Measurements from ENCODE around the gene ACOT9. TPM values are rescaled to one million over a fixed set of nuclear protein-coding genes. Genes with fewer than 3 reads are reported as not detected.

ACOT9 gene
- total RNA-seq, 4 donors from 2014 or later = 48.7 to 70.7 (median 57.7) TPM

DNA sequence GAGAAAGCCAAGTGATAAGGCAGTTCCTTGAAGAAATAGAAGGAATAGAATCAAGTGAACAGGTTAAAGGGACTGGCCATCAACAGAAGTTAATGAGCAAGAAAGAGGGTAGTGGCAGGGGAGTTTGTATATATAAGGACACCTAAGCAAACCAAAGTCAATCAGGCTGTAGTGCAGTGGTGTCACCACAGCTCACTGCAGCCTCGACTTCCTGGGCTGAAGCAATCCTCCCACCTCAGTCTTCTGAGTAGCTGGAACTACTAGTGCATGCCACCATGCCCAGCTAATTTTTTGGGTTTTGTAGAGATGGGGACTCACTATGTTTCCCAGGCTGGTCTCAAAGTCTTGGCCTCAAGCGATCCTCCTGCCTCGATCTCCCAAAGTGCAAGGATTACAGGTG is 15.9 kb downstream of the ACOT9 start:
- no peak overlapping the region for H3K27ac ChIP-seq
- H3K36me3 ChIP-seq = peaks cover 0 to 81% of the 10 kb centered on the region in 2 donors
- no peaks in the 10 kb centered on the region for H3K27me3 ChIP-seq
- no peaks in the 10 kb centered on the region for H3K4me1 ChIP-seq
- H3K4me3 ChIP-seq = no peak overlapping the region
- TF ChIP-seq CTCF (IDR thresholded peaks at IDR 0.05) (no peak), EP300 (IDR thresholded peaks at IDR 0.05) (no peak), POLR2AphosphoS5 (IDR thresholded peaks at IDR 0.05) (no peak), POLR2A (IDR thresholded peaks at IDR 0.05) (no peak)
- ATAC-seq = no peak
- 67% methylated on average over 1 of the region's 3 CpGs; no CpG with 5 or more reads in 1 of the 2 donors for WGBS, 2 donors (ENCODE audit: low coverage in 1 of 2)
- no peaks in the 10 kb centered on the region for H3K9me3 ChIP-seq

DNA sequence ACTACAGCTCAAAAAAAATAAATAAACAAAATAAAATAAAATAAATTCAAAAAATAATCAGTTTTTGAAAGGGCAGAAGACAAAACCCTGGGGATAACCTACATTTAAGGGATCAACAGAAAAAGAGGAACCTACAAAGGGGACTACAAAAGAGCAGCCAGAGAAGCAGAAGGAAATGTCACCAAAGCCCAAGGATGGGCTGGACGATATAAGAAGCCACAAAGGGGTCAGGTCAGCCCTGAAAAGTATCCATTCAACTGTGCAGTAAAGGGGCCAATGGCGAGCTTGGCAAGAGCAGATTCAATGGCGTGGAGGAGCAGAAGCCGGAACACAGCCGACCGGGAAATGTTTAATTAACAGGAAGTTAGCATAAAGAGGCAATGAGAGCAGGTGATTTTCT is 16.9 kb downstream of the ACOT9 start:
- Histone ChIP-seq H3K27me3 (no peaks in the 10 kb centered on the region), H3K9me3 (no peaks in the 10 kb centered on the region), H3K27ac (no peak overlapping the region), H3K36me3 (peaks cover 0 to 83% of the 10 kb centered on the region in 2 donors), H3K4me3 (no peak overlapping the region), H3K4me1 (no peaks in the 10 kb centered on the region)
- 72 to 100% methylated on average over 2 to 5 of the region's 6 CpGs for WGBS, 2 donors (ENCODE audit: low coverage in 1 of 2)
- ATAC-seq = no peak
- TF ChIP-seq EP300 (IDR thresholded peaks at IDR 0.05) = no peak

DNA sequence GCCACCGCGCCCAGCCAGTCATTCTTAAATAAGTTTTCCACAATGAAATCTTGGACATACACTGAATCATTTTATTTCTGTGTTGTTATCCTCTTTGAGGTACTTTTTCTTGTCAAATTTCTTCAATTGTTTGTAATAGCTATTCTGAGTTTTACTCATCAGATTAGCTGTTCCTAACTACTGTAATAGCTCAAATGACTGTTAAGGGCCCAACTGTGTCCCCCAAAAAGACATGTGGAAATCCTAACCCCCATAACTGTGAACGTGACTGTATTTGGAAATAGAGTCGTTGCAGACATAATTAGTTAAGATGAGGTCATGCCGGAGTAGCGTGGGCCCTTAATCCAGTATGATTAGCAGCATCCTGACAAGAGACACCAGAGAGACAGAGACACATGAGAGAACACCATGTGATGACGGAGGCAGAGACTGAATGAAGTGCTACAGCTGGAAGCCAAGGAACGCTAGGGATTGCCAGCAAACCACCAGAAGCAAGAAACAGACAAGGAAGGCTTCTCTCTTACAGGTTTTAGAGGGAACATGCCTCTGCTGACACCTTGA is 22.9 kb downstream of the ACOT9 start:
- no peak for ATAC-seq
- H3K27me3 ChIP-seq = no peaks in the 10 kb centered on the region
- TF ChIP-seq CTCF (IDR thresholded peaks at IDR 0.05) (no peak), POLR2A (IDR thresholded peaks at IDR 0.05) (no peak), POLR2AphosphoS5 (IDR thresholded peaks at IDR 0.05) (no peak), EP300 (IDR thresholded peaks at IDR 0.05) (no peak)
- H3K36me3 ChIP-seq = peaks cover 0 to 74% of the 10 kb centered on the region in 2 donors
- H3K9me3 ChIP-seq = no peaks in the 10 kb centered on the region
- no peak overlapping the region for H3K27ac ChIP-seq
- no peaks in the 10 kb centered on the region for H3K4me1 ChIP-seq
- no peak overlapping the region for H3K4me3 ChIP-seq
- 63 to 100% methylated on average over 2 to 8 of the region's 8 CpGs for WGBS, 2 donors (ENCODE audit: low coverage in 1 of 2)

GRCh38 chrX:23705235-23705634 is 37.8 kb downstream of the ACOT9 start:
- H3K36me3 ChIP-seq = peaks cover 0 to 93% of the 10 kb centered on the region in 2 donors
- WGBS, 2 donors (ENCODE audit: low coverage in 1 of 2) = 80 to 90% methylated on average over 4 to 5 of the region's 5 CpGs
- H3K27me3 ChIP-seq = no peaks in the 10 kb centered on the region
- TF ChIP-seq POLR2A (IDR thresholded peaks at IDR 0.05) = no peak
- no peak for TF ChIP-seq CTCF (IDR thresholded peaks at IDR 0.05)
- no peak for TF ChIP-seq EP300 (IDR thresholded peaks at IDR 0.05)
- no peak for TF ChIP-seq POLR2AphosphoS5 (IDR thresholded peaks at IDR 0.05)
- no peak overlapping the region for H3K4me3 ChIP-seq
- ATAC-seq = no peak
- no peaks in the 10 kb centered on the region for H3K4me1 ChIP-seq
- H3K27ac ChIP-seq = no peak overlapping the region
- H3K9me3 ChIP-seq = no peaks in the 10 kb centered on the region

GRCh38 chrX:23704673-23705206 is 38.3 kb downstream of the ACOT9 start:
- TF ChIP-seq POLR2AphosphoS5 (IDR thresholded peaks at IDR 0.05) (no peak), POLR2A (IDR thresholded peaks at IDR 0.05) (no peak), EP300 (IDR thresholded peaks at IDR 0.05) (no peak), CTCF (IDR thresholded peaks at IDR 0.05) (no peak)
- H3K36me3 ChIP-seq = peaks cover 0 to 90% of the 10 kb centered on the region in 2 donors
- WGBS, 2 donors (ENCODE audit: low coverage in 1 of 2) = 68 to 92% methylated on average over 2 to 5 of the region's 5 CpGs
- no peak overlapping the region for H3K4me3 ChIP-seq
- H3K9me3 ChIP-seq = no peaks in the 10 kb centered on the region
- H3K27ac ChIP-seq = no peak overlapping the region
- H3K27me3 ChIP-seq = no peaks in the 10 kb centered on the region
- no peaks in the 10 kb centered on the region for H3K4me1 ChIP-seq
- no peak for ATAC-seq

Measured in gastroesophageal sphincter (tissue), 4 donors.